Airway epithelial cell (primary cell): ENCODE measurements around the gene GDI2. TPM values are rescaled to one million over a fixed set of nuclear protein-coding genes. Genes with fewer than 3 reads are reported as not detected.

Experiments
- total RNA-seq: library from RNA; depleted of rRNA; stranded (reverse); fragments of >200 nt; gene quantifications from 2 replicates; pipeline ENCODE4 v1.2.3, GENCODE V29; 2015

The GDI2 gene
- 275 and 338 TPM in 2 replicates for total RNA-seq

GRCh38 chr10:5813341-5814109 is at the start of gene GDI2:
Gene GDI2 (minus strand): TSS chr10:5813434. CDS start chr10:5813258, 176 bp downstream.

Other genes starting within 250 kb of the GDI2 start
- gene ASB13, start 146.8 kb downstream of the GDI2 start, total RNA-seq = 19.0 and 24.2 TPM in 2 replicates
- 24.3 and 34.3 TPM in 2 replicates for gene TASOR2, start 128.6 kb downstream of the GDI2 start, total RNA-seq
- 11.1 and 14.9 TPM in 2 replicates for gene ANKRD16, start 76.5 kb upstream of the GDI2 start, total RNA-seq
- gene FBH1, start 76.8 kb upstream of the GDI2 start, total RNA-seq = 54.0 and 62.8 TPM in 2 replicates
- gene IL15RA, start 164.1 kb upstream of the GDI2 start, total RNA-seq = 2.6 and 6.2 TPM in 2 replicates
- not detected in 2 replicates for gene IL2RA, start 248.9 kb upstream of the GDI2 start, total RNA-seq